HUES64 (cell line): ENCODE measurements around the gene RTN1.

Source experiments
- H3K27ac ChIP-seq: 2 replicates; pipeline ENCODE4 v1.7.0; 2013; ENCODE audit warnings: low read depth, low read length, inconsistent platforms
- H3K27me3 ChIP-seq: 2 replicates; pipeline ENCODE4 v1.6.1; 2013; ENCODE audit warnings: mild to moderate bottlenecking, low read length; ENCODE audit not compliant: insufficient read depth
- H3K36me3 ChIP-seq: 2 replicates; pipeline ENCODE4 v1.6.1; 2013; ENCODE audit warnings: mild to moderate bottlenecking, low read length; ENCODE audit not compliant: insufficient read depth
- H3K4me1 ChIP-seq: 2 replicates; pipeline ENCODE4 v1.6.1; 2013; ENCODE audit warnings: mild to moderate bottlenecking, low read length, moderate library complexity; ENCODE audit not compliant: insufficient read depth
- H3K4me3 ChIP-seq: 2 replicates; pipeline ENCODE4 v1.5.1; 2013; ENCODE audit warnings: mild to moderate bottlenecking, low read length, moderate library complexity
- H3K9ac ChIP-seq: 2 replicates; pipeline ENCODE4 v1.6.1; 2013; ENCODE audit warnings: mild to moderate bottlenecking, low read depth, low read length
- H3K9me3 ChIP-seq: 2 replicates; pipeline ENCODE4 v1.6.1; 2013; ENCODE audit warnings: low read depth, low read length; ENCODE audit not compliant: insufficient read depth
- WGBS: fragments of 150-250, 120-280 bp; methylation state at CpG from one replicate; pipeline ENCODE4 v1.1.7; 2013; ENCODE audit warnings: missing lambda C conversion rate; 5-methylcytosine and 5-hydroxymethylcytosine counted together

The RTN1 gene

GRCh38 chr14:59829469-59830337 lies 40.9 kb downstream of the RTN1 start:
- Histone ChIP-seq H3K36me3 (no peaks in the 10 kb centered on the region), H3K27me3 (no peaks in the 10 kb centered on the region), H3K9me3 (no peaks in the 10 kb centered on the region), H3K4me1 (peaks cover 13% of the 10 kb centered on the region), H3K9ac (no peak overlapping the region), H3K4me3 (no peak overlapping the region), H3K27ac (no peak overlapping the region)
- 51% methylated on average over 3 of the region's 4 CpGs for WGBS

DNA sequence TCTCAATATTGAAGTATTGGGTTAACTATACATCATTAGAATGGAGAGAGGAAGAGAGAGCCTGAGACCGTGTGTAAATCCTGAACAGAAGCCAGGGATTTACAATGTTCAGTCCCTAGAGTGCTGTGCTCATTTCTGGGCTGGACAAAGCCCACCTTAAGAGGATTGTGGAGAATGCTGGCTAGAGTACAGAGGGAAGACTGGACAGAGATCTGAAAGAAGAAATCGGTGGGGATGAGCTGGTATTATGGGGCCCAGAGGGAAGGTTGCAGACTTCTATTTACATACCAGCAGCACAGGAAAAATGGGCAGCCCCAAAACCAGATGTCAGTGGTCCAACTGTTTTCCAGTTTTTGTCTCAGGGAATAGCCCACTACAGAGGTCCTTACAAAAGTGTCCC lies 42.3 kb downstream of the RTN1 start:
- Histone ChIP-seq H3K4me3 (no peak overlapping the region), H3K27me3 (no peaks in the 10 kb centered on the region), H3K27ac (no peak overlapping the region), H3K9me3 (no peaks in the 10 kb centered on the region), H3K36me3 (no peaks in the 10 kb centered on the region), H3K4me1 (peaks cover 13% of the 10 kb centered on the region), H3K9ac (no peak overlapping the region)
- 88% methylated on average over 2 of the region's 2 CpGs for WGBS

- Histone ChIP-seq H3K9ac (no peak overlapping the region), H3K36me3 (no peaks in the 10 kb centered on the region), H3K27me3 (no peaks in the 10 kb centered on the region), H3K4me1 (peaks cover 13% of the 10 kb centered on the region), H3K27ac (no peak overlapping the region), H3K9me3 (no peaks in the 10 kb centered on the region), H3K4me3 (no peak overlapping the region)
- 84% methylated on average over 3 of the region's 3 CpGs for WGBS
These were observed 43.2 kb downstream of the RTN1 start for GRCh38 chr14:59827401-59827800.

DNA sequence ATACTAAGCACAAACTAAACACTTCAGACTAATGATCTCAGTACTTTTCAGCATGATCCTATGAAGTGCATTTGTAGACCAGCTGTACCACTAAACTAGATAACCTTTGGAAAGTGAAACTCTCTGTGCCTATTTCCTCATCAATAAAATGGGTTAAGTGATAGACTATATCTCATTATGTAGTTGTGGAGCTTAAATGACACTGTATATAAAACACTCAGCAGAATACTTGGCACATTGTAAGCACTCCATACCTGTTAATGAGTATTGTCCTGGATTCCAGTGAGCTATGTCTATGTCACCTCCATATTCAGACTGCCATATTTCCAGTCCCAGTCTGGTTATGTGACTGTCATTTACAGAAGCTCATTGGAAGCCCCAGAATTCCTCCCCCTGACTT lies 44.4 kb downstream of the RTN1 start:
- Histone ChIP-seq H3K27me3 (no peaks in the 10 kb centered on the region), H3K4me3 (no peak overlapping the region), H3K9ac (no peak overlapping the region), H3K36me3 (no peaks in the 10 kb centered on the region), H3K4me1 (peaks cover 13% of the 10 kb centered on the region), H3K27ac (no peak overlapping the region), H3K9me3 (no peaks in the 10 kb centered on the region)

GRCh38 chr14:59823179-59823578 lies 47.4 kb downstream of the RTN1 start:
- H3K4me1 ChIP-seq: no peaks in the 10 kb centered on the region
- H3K27me3 ChIP-seq: no peaks in the 10 kb centered on the region
- no peaks in the 10 kb centered on the region for H3K9me3 ChIP-seq
- H3K4me3 ChIP-seq: no peak overlapping the region
- H3K36me3 ChIP-seq: no peaks in the 10 kb centered on the region
- H3K27ac ChIP-seq: no peak overlapping the region
- WGBS: no CpG with 5 or more reads among the region's 1 CpG
- no peak overlapping the region for H3K9ac ChIP-seq

- no peaks in the 10 kb centered on the region for H3K4me1 ChIP-seq
- no peak overlapping the region for H3K9ac ChIP-seq
- H3K27ac ChIP-seq: no peak overlapping the region
- 98% methylated on average over 38 of the region's 38 CpGs for WGBS
- no peaks in the 10 kb centered on the region for H3K27me3 ChIP-seq
- H3K9me3 ChIP-seq: no peaks in the 10 kb centered on the region
- H3K4me3 ChIP-seq: no peak overlapping the region
- no peaks in the 10 kb centered on the region for H3K36me3 ChIP-seq
These were observed 51.0 kb downstream of the RTN1 start for GRCh38 chr14:59819446-59820088.

DNA sequence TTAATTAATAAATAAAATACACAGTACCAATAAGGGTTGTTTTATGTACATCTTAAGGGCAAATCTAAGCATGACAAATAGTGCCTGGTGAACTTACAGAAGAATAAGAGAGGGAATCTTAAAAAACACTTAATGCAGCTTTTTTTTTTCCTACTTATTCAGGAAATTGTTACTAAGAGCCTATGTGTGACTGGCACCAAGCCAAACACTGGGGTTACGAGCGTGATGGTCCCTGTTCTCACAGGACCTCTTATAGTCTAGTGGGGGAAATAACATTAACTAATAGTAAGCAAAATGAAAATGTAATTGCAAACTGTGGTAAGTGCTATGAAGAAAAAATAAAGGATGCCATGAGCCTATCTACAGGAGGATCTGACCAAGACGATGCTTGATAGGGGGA lies 53.6 kb downstream of the RTN1 start:
- Histone ChIP-seq H3K27me3 (no peaks in the 10 kb centered on the region), H3K9me3 (no peaks in the 10 kb centered on the region), H3K4me3 (no peak overlapping the region), H3K9ac (no peak overlapping the region), H3K4me1 (peaks cover 10% of the 10 kb centered on the region), H3K27ac (no peak overlapping the region), H3K36me3 (no peaks in the 10 kb centered on the region)
- WGBS: 73% methylated on average over 3 of the region's 3 CpGs

GRCh38 chr14:59814988-59815387 lies 55.6 kb downstream of the RTN1 start:
- H3K27me3 ChIP-seq: no peaks in the 10 kb centered on the region
- H3K4me3 ChIP-seq: no peak overlapping the region
- H3K27ac ChIP-seq: no peak overlapping the region
- WGBS: 80% methylated on average over 1 of the region's 1 CpG
- H3K9me3 ChIP-seq: no peaks in the 10 kb centered on the region
- peaks cover 20% of the 10 kb centered on the region for H3K4me1 ChIP-seq
- no peak overlapping the region for H3K9ac ChIP-seq
- no peaks in the 10 kb centered on the region for H3K36me3 ChIP-seq

DNA sequence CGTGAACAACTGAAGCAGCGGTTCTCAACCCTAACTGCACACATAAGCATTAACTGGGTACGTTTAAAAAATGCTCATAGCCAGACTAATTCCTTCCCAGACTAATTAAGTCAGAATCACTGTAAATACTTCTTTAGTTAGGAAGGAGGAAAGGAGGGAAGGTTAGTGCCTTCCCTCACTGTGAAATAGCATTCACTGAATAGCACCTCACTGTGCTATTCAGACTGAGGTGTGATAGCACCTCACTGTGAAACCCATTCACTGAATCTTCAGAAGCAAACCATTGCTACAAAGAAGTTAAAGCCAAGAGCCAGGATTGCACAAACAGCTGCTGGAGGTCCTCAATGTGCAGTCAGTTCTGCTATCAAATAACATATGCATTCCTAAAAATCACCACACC lies 58.8 kb downstream of the RTN1 start:
- Histone ChIP-seq H3K4me3 (no peak overlapping the region), H3K4me1 (peaks cover 20% of the 10 kb centered on the region), H3K27ac (no peak overlapping the region), H3K9me3 (no peaks in the 10 kb centered on the region), H3K27me3 (no peaks in the 10 kb centered on the region), H3K36me3 (no peaks in the 10 kb centered on the region), H3K9ac (no peak overlapping the region)
- 31% methylated on average over 3 of the region's 3 CpGs for WGBS

- no peak overlapping the region for H3K9ac ChIP-seq
- peaks cover 20% of the 10 kb centered on the region for H3K4me1 ChIP-seq
- H3K36me3 ChIP-seq: no peaks in the 10 kb centered on the region
- no peak overlapping the region for H3K4me3 ChIP-seq
- H3K27me3 ChIP-seq: no peaks in the 10 kb centered on the region
- H3K9me3 ChIP-seq: no peaks in the 10 kb centered on the region
- no peak overlapping the region for H3K27ac ChIP-seq
These were observed 59.5 kb downstream of the RTN1 start for GRCh38 chr14:59811073-59811472.

- Histone ChIP-seq H3K4me3 (no peak overlapping the region), H3K9me3 (no peaks in the 10 kb centered on the region), H3K9ac (no peak overlapping the region), H3K27me3 (no peaks in the 10 kb centered on the region), H3K36me3 (no peaks in the 10 kb centered on the region), H3K4me1 (no peaks in the 10 kb centered on the region), H3K27ac (no peak overlapping the region)
- WGBS: 95% methylated on average over 7 of the region's 7 CpGs
These were observed 67.5 kb downstream of the RTN1 start for GRCh38 chr14:59803052-59803540.
